HG02763 (cell line): ENCODE results near the gene ULBP1.
"Not testable (repeated sequence)": the region's sequence is repeated elsewhere in the genome, so short reads cannot be mapped to it uniquely, and the experiment has no call there.

Source experiments
- ATAC-seq: cut with Tn5 transposase; IDR thresholded peaks from one replicate; pipeline ENCODE4 v1.9.1; 2021; ENCODE audit warnings: mild to moderate bottlenecking, moderate library complexity; ENCODE audit not compliant: unreplicated experiment

ULBP1 gene

DNA sequence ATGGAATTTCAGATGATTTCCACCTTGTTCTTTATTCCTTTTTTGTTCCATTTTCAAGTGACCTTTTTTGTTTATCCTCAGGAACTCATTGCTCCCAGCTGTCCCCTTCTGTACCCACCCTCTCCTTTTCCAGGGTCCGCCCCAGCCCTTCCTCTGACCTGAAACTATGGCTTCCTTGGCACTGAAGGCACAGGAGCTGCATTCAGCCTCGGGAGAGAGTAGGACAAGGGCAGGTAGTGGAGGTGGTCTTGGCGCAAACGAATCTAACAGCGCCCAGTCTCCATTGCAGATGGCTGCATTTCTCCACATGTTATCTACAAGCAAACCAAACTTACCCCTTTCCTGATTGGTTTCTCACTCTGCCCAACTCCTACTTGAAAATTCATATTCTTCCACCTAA lies 30.7 kb upstream of the ULBP1 start:
- ATAC-seq: no peak

DNA sequence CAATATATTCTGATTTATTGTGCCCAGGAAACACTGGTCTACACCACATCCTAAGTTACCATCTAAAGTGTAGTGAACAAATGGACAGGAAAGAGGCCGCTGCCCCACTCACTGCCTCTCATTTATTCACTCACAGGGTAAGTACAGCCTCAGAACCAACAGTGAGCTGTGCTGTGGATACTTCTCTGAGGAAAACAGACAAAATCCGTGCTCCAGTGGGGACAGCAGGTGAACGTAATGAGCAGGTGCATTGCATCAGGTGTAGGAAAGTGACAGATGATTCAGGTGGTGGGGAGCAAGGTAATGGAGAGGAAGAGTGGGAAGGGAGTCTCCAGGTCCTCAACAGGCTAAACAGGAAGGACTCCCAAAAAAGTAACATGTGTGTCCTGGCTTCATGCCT lies 30.3 kb upstream of the ULBP1 start:
- no peak for ATAC-seq

DNA sequence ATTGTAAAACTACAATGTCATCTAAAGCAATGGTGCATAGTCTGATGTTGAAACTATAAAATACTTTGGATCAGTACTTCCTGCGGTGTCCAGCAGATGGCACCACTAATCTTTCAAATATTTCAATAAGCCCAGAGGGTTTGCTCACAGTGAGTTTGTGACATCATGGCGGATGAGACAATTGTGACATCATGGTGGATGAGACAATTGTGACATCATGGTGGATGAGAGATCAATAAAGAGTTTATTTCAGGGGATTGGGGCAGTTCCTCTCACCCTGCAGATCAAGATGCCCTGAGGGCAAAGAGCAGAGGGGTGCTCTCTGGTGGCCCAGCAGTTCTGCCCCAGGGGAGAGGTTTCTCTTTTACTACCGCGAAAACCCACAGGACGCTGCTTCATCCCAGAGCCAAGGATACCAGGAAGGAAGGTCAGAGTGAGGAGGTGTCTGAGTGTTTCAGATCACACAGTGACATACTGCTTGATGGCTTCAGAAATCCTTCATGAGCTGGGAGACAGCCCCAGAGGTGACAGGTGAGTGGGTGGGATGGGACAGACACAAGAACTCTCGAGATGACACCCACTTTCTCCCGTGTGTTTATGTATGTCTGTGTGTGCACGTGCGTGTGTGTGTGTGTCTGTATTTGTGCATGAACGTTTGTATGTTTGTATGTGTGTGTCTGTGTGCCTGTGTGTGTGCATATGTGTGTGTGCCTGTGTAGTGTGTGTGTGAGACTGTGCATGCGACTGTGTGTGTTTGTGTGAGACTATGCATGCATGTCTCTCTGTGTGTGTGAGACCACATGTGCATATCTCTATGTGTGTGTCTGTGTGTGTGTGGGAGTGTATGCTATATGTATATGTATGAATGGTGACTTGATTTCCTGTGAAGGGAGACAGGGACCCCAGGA lies 29.2 kb upstream of the ULBP1 start:
- ATAC-seq: no peak

DNA sequence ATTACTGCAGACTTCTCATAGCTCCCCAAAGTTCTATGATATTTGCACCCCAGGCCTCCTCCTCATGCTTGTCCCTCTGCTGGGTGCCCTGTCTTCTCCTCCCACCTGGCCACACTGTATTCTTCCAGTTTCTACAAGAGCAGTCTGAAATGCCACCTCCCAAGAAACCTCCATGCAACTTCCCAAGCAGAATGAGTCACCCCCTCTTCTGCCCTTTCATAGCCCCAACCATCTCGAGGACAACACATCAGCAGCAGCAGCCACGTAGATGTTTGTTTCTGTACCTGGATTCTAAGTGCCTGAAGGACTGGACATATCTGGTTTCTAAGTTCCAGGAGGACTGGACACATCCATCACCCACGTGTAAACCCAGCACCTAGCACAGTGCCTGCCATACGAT lies 28.5 kb upstream of the ULBP1 start:
- ATAC-seq: no peak

DNA sequence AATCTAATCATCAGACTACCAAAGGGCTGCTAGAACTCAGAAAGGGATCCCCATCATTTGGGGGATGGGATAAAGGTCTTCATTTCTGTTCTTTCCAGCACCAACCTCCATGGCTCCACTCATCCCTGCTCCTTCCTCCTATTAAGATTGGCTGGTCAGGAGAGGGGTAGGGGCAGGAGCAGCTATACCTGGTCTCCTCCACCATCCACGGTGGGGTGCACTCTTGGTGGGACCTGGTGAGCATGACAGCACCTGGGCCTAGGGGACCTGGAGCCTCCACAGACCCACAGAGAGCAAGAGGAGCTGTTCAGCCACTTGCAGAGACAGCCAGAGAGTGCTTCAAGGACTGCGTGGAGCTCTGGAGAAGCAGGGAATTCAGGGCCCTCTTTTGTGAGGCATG lies 28.1 kb upstream of the ULBP1 start:
- no peak for ATAC-seq

DNA sequence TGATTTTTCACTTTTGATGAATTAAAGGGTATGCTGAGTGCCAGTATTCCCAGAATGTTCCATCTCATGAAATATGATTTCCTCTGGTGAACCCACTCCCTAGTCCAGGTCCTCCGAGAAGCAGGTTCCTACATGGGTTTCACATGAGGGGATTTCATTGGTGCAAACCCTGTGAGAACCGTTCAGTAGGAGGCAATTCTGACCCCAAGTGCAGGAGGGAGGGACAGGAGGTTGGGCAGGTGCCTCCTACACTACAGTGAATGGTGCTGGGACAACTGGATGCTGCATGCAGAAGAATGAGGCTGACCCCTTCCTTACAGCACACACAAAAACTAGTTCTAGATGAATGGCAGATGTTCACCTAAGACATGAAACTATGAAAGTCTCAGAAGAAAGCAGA lies 27.0 kb upstream of the ULBP1 start:
- no peak for ATAC-seq

DNA sequence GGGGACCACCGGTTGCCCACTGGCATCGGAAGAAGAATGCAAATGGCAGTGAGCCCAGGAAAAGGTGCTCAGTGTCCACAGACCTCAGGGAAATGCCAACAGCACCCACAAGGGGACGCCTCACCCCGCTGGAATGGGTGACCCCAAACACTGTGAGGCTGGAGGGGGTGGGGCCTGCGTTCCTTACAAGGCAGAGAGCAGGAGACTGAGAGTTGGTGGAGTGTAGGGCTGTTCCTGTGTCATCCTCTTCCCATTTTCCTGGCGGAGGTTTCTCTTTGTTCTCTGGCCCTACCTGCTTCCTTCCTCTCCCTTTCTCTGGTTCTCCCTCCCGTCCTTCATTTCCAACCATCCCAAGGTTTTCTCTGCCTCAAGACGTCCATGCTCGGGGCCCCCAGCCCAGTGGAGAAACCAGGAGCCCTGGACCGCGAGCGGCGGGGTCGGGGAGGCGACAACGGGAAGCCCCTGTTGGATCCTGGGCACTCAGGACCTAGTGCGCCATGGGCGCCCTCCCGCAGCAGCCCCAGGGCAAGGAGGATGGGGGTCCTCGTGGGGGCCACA lies 25.7 kb upstream of the ULBP1 start:
- not testable (repeated sequence) for ATAC-seq

DNA sequence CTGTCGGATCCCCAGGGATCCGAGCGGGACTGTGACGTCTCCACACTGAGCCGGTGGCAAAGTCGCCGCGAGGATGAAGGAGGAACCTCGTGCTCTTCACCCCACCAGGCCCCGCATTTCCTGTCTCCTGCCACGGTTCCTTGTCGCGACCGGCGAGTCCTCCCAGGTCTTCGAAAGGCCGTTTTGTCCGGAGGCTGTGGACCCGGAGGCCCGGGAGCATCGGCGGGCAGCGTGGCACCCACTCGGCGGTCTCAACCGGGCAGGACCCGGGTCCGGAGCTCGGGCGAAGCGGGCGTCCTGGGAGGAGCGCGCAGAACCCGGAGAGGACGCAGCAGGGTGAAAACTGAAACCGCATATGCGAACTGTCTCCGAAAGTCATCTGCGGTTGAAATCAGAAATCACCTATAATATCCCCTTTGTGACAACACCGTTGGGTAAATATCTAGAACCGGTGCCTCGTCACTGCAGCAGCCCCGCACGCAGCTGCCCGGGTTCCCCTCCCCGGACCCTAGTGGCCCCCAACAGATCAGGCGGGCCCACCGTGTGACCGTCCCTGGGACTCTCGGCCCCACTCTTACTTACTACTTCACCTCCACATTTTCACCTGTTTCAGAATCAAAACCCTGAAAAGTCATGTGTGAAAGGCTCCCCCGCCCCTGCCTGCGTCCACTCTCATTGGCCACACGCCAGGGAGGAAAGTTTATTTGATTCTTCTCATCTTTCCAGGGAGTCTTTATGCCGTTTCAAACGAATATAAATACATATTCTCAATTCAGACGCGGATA lies 25.0 kb upstream of the ULBP1 start:
- ATAC-seq: peak; percentile 71

DNA sequence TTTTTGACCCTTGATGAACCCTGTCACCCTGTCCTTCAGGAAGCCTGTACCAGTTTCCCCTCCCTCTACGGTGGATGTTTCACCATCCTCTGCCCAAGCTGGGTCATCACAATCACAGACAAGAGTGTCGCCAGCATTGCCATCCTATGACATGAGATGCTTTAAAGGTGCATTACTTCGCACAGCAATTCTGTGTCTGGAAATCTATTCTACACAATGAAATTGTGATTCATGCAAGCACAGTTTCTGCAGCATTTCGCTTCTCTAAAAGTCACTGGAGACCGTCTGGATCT lies 24.4 kb upstream of the ULBP1 start:
- no peak for ATAC-seq

DNA sequence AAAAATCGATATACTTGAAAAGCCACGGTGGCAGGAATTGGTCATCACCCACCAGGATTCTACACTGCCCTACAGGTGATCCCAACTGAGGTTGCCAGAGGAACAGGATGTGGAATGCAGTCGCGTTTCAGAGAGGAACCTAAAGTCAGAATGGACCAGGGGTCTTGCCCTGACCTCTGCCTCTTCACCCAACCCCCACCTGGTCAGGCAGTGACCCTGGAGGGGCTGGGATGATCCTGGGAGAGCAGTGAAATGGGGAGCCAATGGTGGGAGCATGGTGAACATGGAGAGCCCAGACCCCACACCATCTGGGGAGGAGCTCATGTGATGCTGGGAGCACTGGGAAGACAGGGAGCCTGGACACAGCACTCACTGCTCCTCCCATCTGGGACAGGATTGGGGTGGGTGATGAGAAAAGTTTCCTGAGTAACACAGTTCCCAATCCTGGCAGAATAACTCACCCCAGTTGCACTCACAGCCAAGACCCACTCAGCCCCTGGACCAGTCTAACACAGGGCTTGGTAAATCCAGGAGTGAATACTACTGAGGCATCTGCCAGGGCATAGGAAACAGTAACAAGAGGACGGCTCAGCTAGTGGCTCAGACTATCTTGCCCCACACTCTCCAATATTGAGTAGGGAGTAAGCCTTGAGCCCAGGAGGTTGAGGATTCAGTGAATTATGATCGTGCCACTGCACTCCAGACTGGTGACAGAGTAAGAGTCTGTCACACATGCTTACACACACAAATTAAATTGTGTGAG lies 23.7 kb upstream of the ULBP1 start:
- no peak for ATAC-seq

DNA sequence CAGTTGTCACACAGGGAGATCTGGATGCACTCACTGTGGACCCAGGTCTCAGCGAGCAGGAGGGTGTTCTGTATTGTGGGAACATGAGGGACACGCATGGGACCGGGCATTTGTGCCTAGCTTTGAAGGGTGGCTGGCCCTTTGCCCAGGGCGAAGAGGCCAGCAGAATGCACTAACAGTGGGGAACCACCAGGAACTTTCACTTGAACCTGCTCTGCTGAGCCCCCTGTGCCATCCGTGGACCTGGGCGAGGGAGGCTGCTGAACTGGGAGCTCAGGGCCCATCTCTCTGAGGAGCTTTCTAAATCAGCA lies 23.1 kb upstream of the ULBP1 start:
- ATAC-seq: no peak

DNA sequence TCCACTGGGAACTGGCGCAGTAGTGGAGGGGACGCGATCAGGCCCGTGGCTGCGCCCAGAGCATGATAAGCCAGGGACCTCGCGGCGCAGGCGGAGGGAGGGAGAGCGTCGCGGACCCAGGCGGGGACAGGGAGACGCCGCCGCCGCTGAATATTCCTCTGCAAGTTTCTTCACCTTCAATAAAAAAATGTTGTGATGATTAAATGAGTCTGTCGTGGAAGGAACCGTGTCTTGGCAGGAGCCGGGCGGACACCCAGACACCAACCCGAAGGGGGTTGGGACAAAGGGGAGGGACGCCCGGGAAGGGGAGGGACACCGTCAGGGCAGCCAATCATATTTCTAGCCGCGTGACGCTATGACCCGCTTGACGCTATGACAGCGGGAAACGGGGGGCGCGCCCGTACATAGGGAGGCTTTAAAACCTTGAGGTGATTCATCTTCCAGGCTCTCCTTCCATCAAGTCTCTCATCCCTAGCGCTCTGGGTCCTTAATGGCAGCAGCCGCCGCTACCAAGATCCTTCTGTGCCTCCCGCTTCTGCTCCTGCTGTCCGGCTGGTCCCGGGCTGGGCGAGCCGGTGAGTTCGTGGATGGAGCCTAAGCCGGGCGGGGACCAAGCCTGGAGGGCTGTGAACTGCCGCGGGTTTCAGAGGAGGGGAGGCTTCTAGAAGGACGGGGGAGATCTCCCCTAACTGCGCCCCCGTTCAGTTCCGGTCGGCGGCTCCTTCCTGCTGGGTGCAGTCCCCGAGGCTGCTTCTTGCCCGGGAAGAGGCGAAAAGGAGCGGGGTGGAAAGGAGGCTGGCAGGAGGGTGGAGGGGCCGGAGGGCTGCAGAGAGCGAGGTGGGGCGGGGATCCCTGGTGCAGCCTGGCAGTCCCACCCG lies 21.9 kb upstream of the ULBP1 start, which contains the start of gene ULBP2:
TSS of gene ULBP2 (plus strand) at position 432 of the 878 bp plus-strand sequence. CDS start at position 491, 59 bp downstream.
- ATAC-seq: no peak

DNA sequence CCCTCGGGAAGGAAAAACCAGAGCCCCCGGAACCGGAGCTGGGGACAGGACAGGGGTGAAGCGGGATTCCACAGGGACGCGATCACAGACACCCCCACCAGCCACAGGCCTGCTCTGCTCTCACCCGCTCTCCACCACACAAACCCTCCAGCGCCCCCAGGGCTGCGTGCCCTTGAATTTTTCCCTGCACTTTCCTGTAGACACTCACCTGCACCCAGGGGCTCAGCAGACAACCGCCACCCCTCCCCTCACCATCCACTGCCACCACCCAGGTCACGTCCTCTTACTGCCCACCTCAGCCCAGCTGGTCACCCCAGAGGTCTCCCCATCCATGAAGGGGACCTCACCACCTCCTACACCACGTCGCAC lies 21.3 kb upstream of the ULBP1 start:
- no peak for ATAC-seq

DNA sequence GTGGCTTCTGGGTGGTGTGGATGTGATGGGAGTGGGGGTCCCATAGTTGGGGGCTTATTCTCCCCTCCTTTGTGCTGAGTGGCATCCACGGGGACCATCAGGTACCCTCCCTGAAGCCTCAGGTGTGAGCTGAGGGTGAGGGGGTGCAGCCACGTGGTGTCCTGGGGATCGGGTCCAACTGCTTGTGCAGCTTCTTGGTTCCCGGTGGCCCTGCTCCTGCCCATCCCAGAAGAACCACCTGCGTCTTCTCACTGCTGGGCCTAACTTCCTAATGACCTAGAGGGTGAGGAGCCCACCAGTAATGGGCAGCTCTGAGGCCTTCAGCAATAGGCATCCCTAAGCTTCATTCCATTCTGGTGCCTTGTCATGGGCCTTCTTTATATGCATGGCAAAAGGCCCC lies 20.4 kb upstream of the ULBP1 start:
- ATAC-seq: not testable (repeated sequence)

DNA sequence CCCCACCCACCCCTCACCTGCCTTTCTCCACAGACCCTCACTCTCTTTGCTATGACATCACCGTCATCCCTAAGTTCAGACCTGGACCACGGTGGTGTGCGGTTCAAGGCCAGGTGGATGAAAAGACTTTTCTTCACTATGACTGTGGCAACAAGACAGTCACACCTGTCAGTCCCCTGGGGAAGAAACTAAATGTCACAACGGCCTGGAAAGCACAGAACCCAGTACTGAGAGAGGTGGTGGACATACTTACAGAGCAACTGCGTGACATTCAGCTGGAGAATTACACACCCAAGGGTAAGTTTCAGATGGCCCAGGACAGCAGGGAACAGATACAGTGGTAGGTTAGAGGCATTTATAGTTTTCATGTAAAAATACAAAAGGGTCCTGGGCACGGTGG lies 18.5 kb upstream of the ULBP1 start:
- ATAC-seq: not testable (repeated sequence)

DNA sequence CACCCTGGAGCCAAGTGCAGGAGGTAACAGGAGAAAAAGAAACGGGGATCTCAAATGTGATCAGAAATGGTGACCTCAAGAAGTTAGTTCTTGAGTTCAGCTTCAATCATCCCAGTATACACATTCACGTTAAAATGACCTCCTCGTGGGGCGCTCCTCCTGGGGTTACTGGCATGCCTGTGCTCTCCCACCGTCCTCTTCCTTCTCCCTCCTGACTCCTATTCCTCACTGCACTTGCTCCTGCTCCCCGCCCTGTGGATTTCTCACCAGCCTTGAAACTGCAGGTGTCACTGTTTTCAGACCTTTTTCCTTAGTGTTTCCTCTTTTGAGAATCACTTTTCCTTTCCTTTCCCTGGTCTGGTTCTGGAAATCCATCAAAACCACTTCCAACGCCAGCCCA lies 17.1 kb upstream of the ULBP1 start:
- not testable (repeated sequence) for ATAC-seq

DNA sequence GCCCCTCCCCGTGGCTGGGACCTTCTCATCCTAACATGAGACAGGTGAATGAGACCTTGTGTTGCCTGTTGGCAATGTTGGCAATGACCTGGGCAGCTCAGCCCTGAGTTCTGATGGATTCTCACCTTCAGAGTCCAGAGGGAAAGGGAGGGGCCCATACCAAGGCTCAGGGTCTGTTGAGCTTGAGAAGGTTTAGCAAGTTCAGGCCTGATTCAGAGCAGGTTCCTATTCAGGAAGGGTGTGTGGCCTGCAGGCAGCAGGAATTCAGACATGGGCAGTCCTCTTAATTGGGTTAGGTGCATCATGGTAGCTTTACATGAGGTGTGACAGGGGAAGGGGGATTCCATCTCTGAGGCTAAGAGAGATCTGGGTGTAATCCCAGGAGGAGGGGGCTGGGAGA lies 16.2 kb upstream of the ULBP1 start:
- ATAC-seq: not testable (repeated sequence)

DNA sequence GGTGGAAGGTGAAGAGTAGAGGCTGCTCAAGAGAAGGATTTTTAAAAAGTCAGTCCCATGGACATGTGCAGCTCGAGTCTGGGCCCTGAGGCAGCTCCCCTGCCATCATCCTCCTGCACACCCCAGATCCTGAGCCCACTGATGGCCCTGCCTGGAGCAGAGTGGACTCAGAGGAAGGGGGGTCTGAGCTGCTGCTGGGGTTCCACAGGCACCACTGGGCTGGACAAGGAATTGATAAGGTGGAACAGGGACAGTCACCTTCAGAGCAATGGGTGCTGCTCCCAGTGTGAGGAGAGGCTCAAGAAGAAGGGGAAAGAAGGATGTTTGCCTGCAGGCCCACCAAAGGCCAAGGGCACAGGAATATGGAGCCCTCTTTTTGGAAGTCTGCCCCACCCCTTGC lies 15.7 kb upstream of the ULBP1 start:
- ATAC-seq: no peak

DNA sequence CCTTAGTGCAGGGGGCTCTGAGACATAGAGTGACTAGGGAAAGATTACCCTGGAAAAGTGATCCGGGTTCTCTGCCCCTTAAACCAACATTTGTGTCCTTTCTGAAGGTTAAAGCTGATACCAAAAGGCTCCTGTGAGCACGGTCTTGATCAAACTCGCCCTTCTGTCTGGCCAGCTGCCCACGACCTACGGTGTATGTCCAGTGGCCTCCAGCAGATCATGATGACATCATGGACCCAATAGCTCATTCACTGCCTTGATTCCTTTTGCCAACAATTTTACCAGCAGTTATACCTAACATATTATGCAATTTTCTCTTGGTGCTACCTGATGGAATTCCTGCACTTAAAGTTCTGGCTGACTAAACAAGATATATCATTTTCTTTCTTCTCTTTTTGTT lies 15.1 kb upstream of the ULBP1 start:
- no peak for ATAC-seq

DNA sequence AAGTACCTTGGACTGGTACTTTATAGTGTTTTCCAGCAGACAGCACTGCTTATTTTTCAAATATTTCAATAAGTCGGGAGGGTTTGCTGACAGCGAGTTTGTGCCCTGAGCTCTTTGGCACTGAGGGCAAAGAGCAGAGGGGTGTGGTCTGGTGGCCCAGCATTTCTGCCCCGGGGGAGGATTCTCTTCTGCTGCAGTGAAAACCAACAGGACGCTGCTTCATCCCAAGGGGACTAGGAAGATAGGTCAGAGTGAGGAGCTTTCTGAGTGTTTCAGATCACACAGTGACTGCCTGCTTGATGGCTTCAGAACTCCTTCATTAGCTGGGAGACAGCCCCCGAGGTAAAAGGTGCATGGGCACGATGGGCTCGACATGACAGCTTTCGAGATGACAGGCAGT lies 13.3 kb upstream of the ULBP1 start:
- ATAC-seq: no peak
